GM12891 (cell line): Measurements from ENCODE around the gene PRSS12.

Experiments used
- PAX5 ChIP-seq: IDR thresholded peaks from 2 replicates; pipeline ENCODE4 v1.6.1; 2011; ENCODE audit warnings: low read length, moderate library complexity, mild to moderate bottlenecking; ENCODE audit not compliant: insufficient read depth, severe bottlenecking
- POLR2A ChIP-seq: IDR thresholded peaks from 2 replicates; pipeline ENCODE4 v1.6.1; 2011; ENCODE audit warnings: low read depth, low read length, control low read depth
- POLR2AphosphoS5 ChIP-seq: IDR thresholded peaks from 2 replicates; pipeline ENCODE4 v1.6.1; 2011; ENCODE audit warnings: low read depth, low read length, control low read depth

GRCh38 chr4:118388606-118389005, 35.8 kb upstream of the PRSS12 start:
- no peak for TF ChIP-seq PAX5
- TF ChIP-seq POLR2AphosphoS5, result no peak
- TF ChIP-seq POLR2A, result no peak
